HEK293 (cell line): Measurements from ENCODE around the gene SLC8A2.

ENCODE experiments used
- CTCF ChIA-PET: fragments of 350-600 bp; formaldehyde crosslinking; extraction: SDS; loops from one replicate; lab custom pipeline; 2021; ENCODE audit warnings: antibody characterized with exemption; lab: Yijun Ruan, JAX
- POLR2A ChIA-PET: fragments of 300-600 bp; formaldehyde crosslinking; extraction: SDS; loops from one replicate; lab custom pipeline; 2020; ENCODE audit warnings: antibody characterized with exemption, inconsistent platforms; lab: Yijun Ruan, JAX
- H3K27ac ChIP-seq: fragments of 200-500 bp; sonication (Bioruptor generic); 2 replicates; pipeline ENCODE4 v1.5.1; 2014; ENCODE audit warnings: low read depth, low read length, control low read depth, inconsistent platforms; ENCODE audit errors: extremely low read depth
- H3K36me3 ChIP-seq, 2 experiments: fragments of 200-500 bp in 1 of 2; sonication (Bioruptor generic) in 1 of 2; 1 replicate in 1 of 2; 2 replicates in 1 of 2; pipeline ENCODE4 v1.5.1; 2014 to 2017; ENCODE audit warnings: inconsistent platforms in 2 of 2, low read length in 2 of 2; ENCODE audit not compliant: control insufficient read depth in 2 of 2, insufficient read depth in 1 of 2
- H3K4me1 ChIP-seq: fragments of 200-500 bp; sonication (Bioruptor generic); 2 replicates; pipeline ENCODE4 v1.5.1; 2014; ENCODE audit warnings: mild to moderate bottlenecking, low read length, inconsistent platforms; ENCODE audit not compliant: control insufficient read depth, insufficient read depth
- H3K4me3 ChIP-seq: 2 replicates; pipeline ENCODE4 v1.5.1; 2011; ENCODE audit warnings: low read depth, mild to moderate bottlenecking, control low read depth, low read length, moderate library complexity
- H3K9me3 ChIP-seq: fragments of 200-500 bp; sonication (Bioruptor generic); 2 replicates; pipeline ENCODE4 v1.5.1; 2014; ENCODE audit warnings: low read depth, low read length, inconsistent platforms; ENCODE audit not compliant: control insufficient read depth, insufficient read depth
- FEZF1 ChIP-seq: fragments of 450-650 bp; formaldehyde crosslinking; IDR thresholded peaks from 2 replicates; pipeline ENCODE4 v1.5.1; 2016; ENCODE audit warnings: missing biosample characterization, missing genetic modification characterization
- GLI2 ChIP-seq: fragments of 450-650 bp; formaldehyde crosslinking; IDR thresholded peaks from 2 replicates; pipeline ENCODE4; 2017; ENCODE audit warnings: missing biosample characterization, missing genetic modification characterization, low read depth, borderline replicate concordance
- KLF10 ChIP-seq: fragments of 450-650 bp; IDR thresholded peaks from 2 replicates; pipeline ENCODE4 v1.5.1; 2018; ENCODE audit warnings: missing biosample characterization, mild to moderate bottlenecking, missing genetic modification characterization
- OVOL3 ChIP-seq: fragments of 450-650 bp; formaldehyde crosslinking; IDR thresholded peaks from 2 replicates; pipeline ENCODE4 v1.5.1; 2016; ENCODE audit warnings: missing biosample characterization, missing genetic modification characterization
- SP2 ChIP-seq: fragments of 450-650 bp; formaldehyde crosslinking; IDR thresholded peaks from 2 replicates; pipeline ENCODE4 v1.5.1; 2016; ENCODE audit warnings: missing biosample characterization, missing genetic modification characterization
- SP3 ChIP-seq: fragments of 450-650 bp; formaldehyde crosslinking; IDR thresholded peaks from 2 replicates; pipeline ENCODE4 v1.5.1; 2016; ENCODE audit warnings: missing biosample characterization, missing genetic modification characterization
- SP7 ChIP-seq: fragments of 450-650 bp; formaldehyde crosslinking; IDR thresholded peaks from 2 replicates; pipeline ENCODE4 v1.5.1; 2016; ENCODE audit warnings: missing biosample characterization, missing genetic modification characterization
- ZBTB20 ChIP-seq: fragments of 450-650 bp; formaldehyde crosslinking; IDR thresholded peaks from 2 replicates; pipeline ENCODE4 v1.5.1; 2016; ENCODE audit warnings: missing biosample characterization, missing genetic modification characterization
- ZFP69B ChIP-seq: fragments of 450-650 bp; formaldehyde crosslinking; IDR thresholded peaks from 2 replicates; pipeline ENCODE4 v1.5.1; 2016; ENCODE audit warnings: missing biosample characterization, missing genetic modification characterization
- ZNF114 ChIP-seq: fragments of 450-650 bp; formaldehyde crosslinking; IDR thresholded peaks from 2 replicates; pipeline ENCODE4 v1.5.0; 2017; ENCODE audit warnings: missing biosample characterization, missing genetic modification characterization
- ZNF324 ChIP-seq: fragments of 450-650 bp; formaldehyde crosslinking; IDR thresholded peaks from 2 replicates; pipeline ENCODE4 v1.5.1; 2016; ENCODE audit warnings: missing biosample characterization, missing genetic modification characterization
- ZNF335 ChIP-seq: fragments of 450-650 bp; formaldehyde crosslinking; conservative IDR thresholded peaks from 2 replicates; pipeline ENCODE4 v1.5.1; 2016; ENCODE audit warnings: missing biosample characterization, missing genetic modification characterization
- ZNF561 ChIP-seq: fragments of 450-650 bp; IDR thresholded peaks from 2 replicates; pipeline ENCODE4 v1.5.1; 2018; ENCODE audit warnings: missing biosample characterization, missing genetic modification characterization, borderline replicate concordance
- ZNF621 ChIP-seq: fragments of 450-650 bp; formaldehyde crosslinking; IDR thresholded peaks from 2 replicates; pipeline ENCODE4 v1.5.1; 2017; ENCODE audit warnings: missing biosample characterization, missing genetic modification characterization
- ZXDB ChIP-seq: fragments of 450-650 bp; formaldehyde crosslinking; IDR thresholded peaks from 2 replicates; pipeline ENCODE4 v1.5.1; 2016; ENCODE audit warnings: missing biosample characterization, missing genetic modification characterization
- TF ChIP-seq, protein P1 (sequence below): fragments of 450-650 bp; formaldehyde crosslinking; IDR thresholded peaks from 2 replicates; pipeline ENCODE4 v1.5.1; 2017; ENCODE audit warnings: missing biosample characterization, mild to moderate bottlenecking, missing genetic modification characterization, moderate library complexity
- TF ChIP-seq, protein P2 (sequence below): fragments of 450-650 bp; formaldehyde crosslinking; IDR thresholded peaks from 2 replicates; pipeline ENCODE4 v1.5.1; 2016; ENCODE audit warnings: missing biosample characterization, missing genetic modification characterization

The SLC8A2 gene

DNA sequence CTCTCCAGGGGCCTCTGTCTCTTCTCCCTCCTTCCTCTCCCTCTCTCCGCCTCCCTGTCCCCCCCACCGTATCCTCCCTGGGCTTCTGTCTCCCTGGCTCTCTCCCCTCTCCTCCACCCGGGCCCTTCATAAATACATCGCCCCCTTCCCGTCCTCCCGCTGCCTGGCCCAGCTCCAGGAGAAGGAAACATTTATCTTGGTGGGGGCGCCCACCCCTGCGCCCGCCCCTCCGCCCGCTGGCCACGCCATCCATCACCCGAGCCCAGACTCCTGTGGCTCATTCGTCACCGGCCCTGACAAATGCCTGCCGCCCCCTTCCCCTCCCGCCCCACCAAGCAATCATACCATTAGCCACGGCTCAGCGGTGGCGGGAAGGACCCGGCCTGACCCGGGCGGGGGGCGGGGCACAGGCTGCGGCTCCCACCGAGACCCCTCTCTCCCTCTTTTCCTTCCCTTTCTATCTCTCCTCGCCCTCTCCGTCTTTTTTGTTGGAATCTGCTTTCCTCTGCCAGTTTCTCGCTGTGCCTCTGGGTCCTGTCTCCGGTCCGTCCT is 49.8 kb downstream of the SLC8A2 start (continued):
- TF ChIP-seq, protein P1, sequence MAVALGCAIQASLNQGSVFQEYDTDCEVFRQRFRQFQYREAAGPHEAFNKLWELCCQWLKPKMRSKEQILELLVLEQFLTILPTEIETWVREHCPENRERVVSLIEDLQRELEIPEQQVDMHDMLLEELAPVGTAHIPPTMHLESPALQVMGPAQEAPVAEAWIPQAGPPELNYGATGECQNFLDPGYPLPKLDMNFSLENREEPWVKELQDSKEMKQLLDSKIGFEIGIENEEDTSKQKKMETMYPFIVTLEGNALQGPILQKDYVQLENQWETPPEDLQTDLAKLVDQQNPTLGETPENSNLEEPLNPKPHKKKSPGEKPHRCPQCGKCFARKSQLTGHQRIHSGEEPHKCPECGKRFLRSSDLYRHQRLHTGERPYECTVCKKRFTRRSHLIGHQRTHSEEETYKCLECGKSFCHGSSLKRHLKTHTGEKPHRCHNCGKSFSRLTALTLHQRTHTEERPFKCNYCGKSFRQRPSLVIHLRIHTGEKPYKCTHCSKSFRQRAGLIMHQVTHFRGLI (tag by site-specific recombination) = peak; percentile 36; the same call in 1 of the 2 replicates
- TF ChIP-seq ZBTB20 = 0 out of 2 replicates have a peak, but pooled peaks have one; percentile 40
- peak; percentile 80 for TF ChIP-seq SP7 (tag by site-specific recombination)
- peak; percentile 89 for TF ChIP-seq SP2 (tag by site-specific recombination)
- peak; percentile 74 for TF ChIP-seq SP3 (tag by site-specific recombination)
- no peak for TF ChIP-seq GLI2 (tag by site-specific recombination)
- peak; percentile 36; the same call in 1 of the 2 replicates for TF ChIP-seq ZNF324 (tag by site-specific recombination)
- peak; percentile 43; the same call in 1 of the 2 replicates for TF ChIP-seq ZXDB (tag by site-specific recombination)
- TF ChIP-seq ZNF335 = peak; percentile 84
- TF ChIP-seq OVOL3 (tag by site-specific recombination) = no peak
- TF ChIP-seq ZNF561 (tag by site-specific recombination) = 0 out of 2 replicates have a peak, but pooled peaks have one; percentile 33
- TF ChIP-seq, all 188 proteins: peak for 34

DNA sequence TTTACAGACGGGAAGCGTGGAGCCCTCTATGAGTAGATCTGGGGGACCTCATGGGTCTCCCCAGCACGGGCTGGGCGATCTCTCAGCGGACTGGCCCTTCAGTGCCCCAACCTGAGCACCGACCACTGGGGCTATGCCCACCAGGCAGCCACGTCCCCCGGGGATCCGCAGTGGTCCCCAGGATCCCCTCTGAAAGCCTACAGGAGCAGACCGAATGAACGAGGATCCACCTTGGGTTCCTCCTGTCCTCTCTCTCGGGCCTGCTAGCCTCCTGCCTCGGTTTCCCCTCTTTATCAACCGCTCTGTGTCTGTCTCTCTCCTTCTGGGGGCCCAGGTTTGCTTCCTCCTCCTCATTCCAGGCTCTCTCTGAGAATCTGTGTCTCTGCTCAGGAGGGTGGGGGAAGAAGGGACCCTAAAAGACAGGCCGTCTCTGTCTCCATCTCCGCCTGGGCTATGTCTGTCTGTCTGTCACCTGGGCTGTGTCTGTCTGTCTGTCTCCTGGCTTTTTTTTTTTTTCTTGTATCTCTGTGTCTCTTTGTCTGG is 50.4 kb downstream of the SLC8A2 start:
- Histone ChIP-seq H3K36me3 (no peaks in the 10 kb centered on the region), H3K4me3 (no peak overlapping the region), H3K27ac (no peak overlapping the region), H3K4me1 (peaks cover 9% of the 10 kb centered on the region), H3K9me3 (no peaks in the 10 kb centered on the region)
- ChIA-PET CTCF (interaction anchor here (1.5 kb wide), 1 partner anchor 72 kb away, joined by 7 read pairs; the partner anchor contains the start of gene DHX34), POLR2A (interaction anchor here (1.6 kb wide), 1 partner anchor 73 kb away, joined by 4 read pairs; the partner anchor contains the start of gene DHX34)
- no peak for TF ChIP-seq ZNF621
- 0 out of 2 replicates have a peak, but pooled peaks have one; percentile 21 for TF ChIP-seq ZFP69B

DNA sequence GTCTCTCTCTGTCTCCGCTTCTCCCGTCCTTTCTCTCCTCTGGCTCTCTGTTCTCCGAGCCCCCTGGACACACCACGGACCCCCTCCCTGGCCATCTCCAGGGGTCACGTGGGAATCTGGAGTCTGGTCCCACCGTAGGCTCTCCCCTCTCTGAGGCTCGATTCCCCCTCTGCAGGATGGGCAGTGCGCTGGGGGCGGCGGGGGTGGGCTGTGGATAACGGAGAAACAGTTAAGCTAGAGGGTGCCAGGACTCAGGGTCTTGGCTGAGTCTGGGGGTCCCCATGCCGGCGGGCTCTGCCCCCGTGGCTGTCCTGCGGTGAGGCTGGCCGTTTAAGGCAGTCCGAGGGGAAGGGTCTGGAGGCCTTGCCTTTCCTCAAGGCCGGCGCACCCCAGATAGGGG is 51.9 kb downstream of the SLC8A2 start:
- Histone ChIP-seq H3K4me3 (no peak overlapping the region), H3K9me3 (no peaks in the 10 kb centered on the region), H3K4me1 (peaks cover 9% of the 10 kb centered on the region), H3K27ac (no peak overlapping the region), H3K36me3 (no peaks in the 10 kb centered on the region)
- TF ChIP-seq ZNF114 (tag by site-specific recombination) (no peak), KLF10 (tag by site-specific recombination) (no peak), FEZF1 (no peak)
- TF ChIP-seq, protein P2, sequence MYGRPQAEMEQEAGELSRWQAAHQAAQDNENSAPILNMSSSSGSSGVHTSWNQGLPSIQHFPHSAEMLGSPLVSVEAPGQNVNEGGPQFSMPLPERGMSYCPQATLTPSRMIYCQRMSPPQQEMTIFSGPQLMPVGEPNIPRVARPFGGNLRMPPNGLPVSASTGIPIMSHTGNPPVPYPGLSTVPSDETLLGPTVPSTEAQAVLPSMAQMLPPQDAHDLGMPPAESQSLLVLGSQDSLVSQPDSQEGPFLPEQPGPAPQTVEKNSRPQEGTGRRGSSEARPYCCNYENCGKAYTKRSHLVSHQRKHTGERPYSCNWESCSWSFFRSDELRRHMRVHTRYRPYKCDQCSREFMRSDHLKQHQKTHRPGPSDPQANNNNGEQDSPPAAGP (tag by site-specific recombination) = no peak
- ChIA-PET POLR2A (interaction anchor here (1.0 to 1.6 kb wide), 4 partner anchors 8 to 145 kb away, joined by 3 to 8 read pairs (median 4); partner anchors contain the start of genes DHX34 and INAFM1), CTCF (interaction anchor here (1.0 to 1.5 kb wide), 4 partner anchors 29 to 123 kb away, joined by 3 to 7 read pairs (median 3); partner anchors contain the start of gene DHX34)
